ENCODE results near the gene NDFIP2.

DNA sequence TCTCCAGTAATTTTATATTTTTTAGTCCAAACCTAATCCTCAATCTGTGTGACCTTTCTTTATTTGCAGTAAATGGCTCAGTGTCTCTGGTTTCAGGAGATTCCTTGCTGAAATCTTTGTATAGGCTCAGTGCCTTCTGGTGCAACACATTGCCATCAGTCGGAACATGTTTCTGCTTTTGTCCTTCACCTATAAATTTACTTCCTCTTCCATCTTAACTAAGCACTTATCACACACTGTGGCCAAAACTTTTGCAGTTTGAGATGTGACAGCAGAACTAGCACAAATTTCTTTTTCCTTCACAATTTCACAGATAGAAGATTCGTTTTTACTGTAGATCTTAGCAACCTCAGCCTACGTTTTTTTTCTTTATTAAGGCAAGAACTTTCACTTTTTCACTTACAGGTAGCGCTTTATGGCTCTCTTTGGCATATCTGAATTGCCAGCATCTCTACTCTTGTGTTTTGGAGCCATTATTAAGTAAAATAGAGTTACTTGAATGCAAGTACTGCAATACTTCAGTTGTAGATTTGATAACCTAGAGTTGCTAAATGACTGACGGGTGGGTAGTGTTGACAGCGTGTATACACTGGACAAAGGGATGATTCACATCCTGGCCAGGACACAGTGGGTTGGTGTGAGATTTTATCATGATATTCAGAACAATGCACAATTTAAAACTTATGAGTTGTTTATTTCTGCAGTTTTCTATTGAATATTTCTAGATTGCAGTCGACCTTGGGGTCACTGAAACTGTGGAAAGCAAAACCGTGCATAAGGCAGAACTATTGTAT is 44.3 kb downstream of the NDFIP2 start:
- TF ChIP-seq CTCF (conservative IDR thresholded peaks at IDR 0.05; ENCODE audit: low read length) (no peak), EZH2phosphoT487 (IDR thresholded peaks at IDR 0.05; ENCODE audit: borderline replicate concordance) (no peak)

Measured in Loucy (cell line).